Measurements from ENCODE around the gene MOB3A.
"Not testable (repeated sequence)": the region's sequence is repeated elsewhere in the genome, so short reads cannot be mapped to it uniquely, and the experiment has no call there.

Gene MOB3A

GRCh38 chr19:2096034-2096479 is at the start of gene MOB3A:
Gene MOB3A (minus strand): TSS chr19:2096326. CDS start chr19:2078560, 17,766 bp downstream.
- peak; percentile 68 for DNase-seq

- no peak for DNase-seq
These were observed 49.7 kb upstream of the MOB3A start for GRCh38 chr19:2145831-2146241.

- no peak for DNase-seq
These were observed 48.1 kb upstream of the MOB3A start for GRCh38 chr19:2144190-2144589.

GRCh38 chr19:2142173-2142829 is 46.2 kb upstream of the MOB3A start:
- no peak for DNase-seq

- DNase-seq: no peak
These were observed 44.0 kb upstream of the MOB3A start for GRCh38 chr19:2140138-2140569.

GRCh38 chr19:2139385-2140137 is 43.4 kb upstream of the MOB3A start:
- no peak for DNase-seq

- no peak for DNase-seq
These were observed 42.1 kb upstream of the MOB3A start for GRCh38 chr19:2138061-2138728.

- DNase-seq: peak; percentile 56
These were observed 40.7 kb upstream of the MOB3A start for GRCh38 chr19:2136796-2137195.

GRCh38 chr19:2135474-2136402 is 39.6 kb upstream of the MOB3A start:
- peak; percentile 72 for DNase-seq

GRCh38 chr19:2132731-2133490 is 36.8 kb upstream of the MOB3A start:
- DNase-seq: no peak

GRCh38 chr19:2132191-2132590 is 36.1 kb upstream of the MOB3A start:
- no peak for DNase-seq

GRCh38 chr19:2131012-2131975 is 35.2 kb upstream of the MOB3A start:
- DNase-seq: not testable (repeated sequence)

- DNase-seq: no peak
These were observed 34.0 kb upstream of the MOB3A start for GRCh38 chr19:2129892-2130770.

GRCh38 chr19:2129486-2129885 is 33.4 kb upstream of the MOB3A start:
- DNase-seq: no peak

- no peak for DNase-seq
These were observed 32.9 kb upstream of the MOB3A start for GRCh38 chr19:2129022-2129421.

GRCh38 chr19:2128252-2128651 is 32.1 kb upstream of the MOB3A start:
- DNase-seq: not testable (repeated sequence)

GRCh38 chr19:2127758-2128157 is 31.6 kb upstream of the MOB3A start:
- DNase-seq: no peak

- DNase-seq: no peak
These were observed 30.9 kb upstream of the MOB3A start for GRCh38 chr19:2126879-2127518.
